Renal pelvis (tissue), 3 donors: Measurements from ENCODE around the gene SCP2D1. TPM values are rescaled to one million over a fixed set of nuclear protein-coding genes. Genes with fewer than 3 reads are reported as not detected.

ENCODE experiments used
- polyA plus RNA-seq, 3 donors: library from polyadenylated mRNA; unstranded; fragments of 120-200 nt; gene quantifications; one replicate each; pipeline ENCODE4 v1.2.1, GENCODE V29; 2013; ENCODE audit not compliant: insufficient read length in 3 of 3

Gene SCP2D1
- polyA plus RNA-seq, 3 donors: not detected

Other genes with a start within 250 kb of the SCP2D1 start
- gene SMIM26, start 246.4 kb upstream of the SCP2D1 start, polyA plus RNA-seq: 10 to 100 TPM; 74.8 to 88.8 (median 79.7) TPM
- gene DTD1, start 225.7 kb upstream of the SCP2D1 start, polyA plus RNA-seq: 10 to 100 TPM; 30.3 to 35.5 (median 34.9) TPM